ENCODE measurements around the gene DNM3. TPM values are rescaled to one million over a fixed set of nuclear protein-coding genes. Genes with fewer than 3 reads are reported as not detected.

The DNM3 gene
- total RNA-seq, 1 donor from 2014 or later: 4.7 TPM

GRCh38 chr1:171929121-171929520, 87.8 kb downstream of the DNM3 start:
- no peak overlapping the region for H3K4me3 ChIP-seq (ENCODE audit: insufficient read depth, low read depth, low read length)
- no peaks in the 10 kb centered on the region for H3K36me3 ChIP-seq (ENCODE audit: insufficient read depth, low read length)
- Mint-ChIP-seq H3K36me3 (ENCODE audit: low read depth, unreplicated experiment) (no peaks in the 10 kb centered on the region), H3K4me1 (ENCODE audit: low read depth, unreplicated experiment) (no peaks in the 10 kb centered on the region), H3K9me3 (ENCODE audit: unreplicated experiment) (peaks cover 4% of the 10 kb centered on the region), H3K27me3 (ENCODE audit: low read depth, unreplicated experiment) (no peaks in the 10 kb centered on the region), H3K4me3 (ENCODE audit: unreplicated experiment) (no peak overlapping the region), H3K27ac (ENCODE audit: unreplicated experiment) (no peak overlapping the region)
- H3K27ac ChIP-seq (ENCODE audit: low read depth, low read length): no peak overlapping the region
- TF ChIP-seq EZH2 (IDR thresholded peaks at IDR 0.05; ENCODE audit: insufficient read depth, low read length): no peak
- no peak for TF ChIP-seq CTCF (IDR thresholded peaks at IDR 0.05; ENCODE audit: insufficient read depth, low read depth, low read length)
- H4K20me1 ChIP-seq (ENCODE audit: insufficient read depth, low read length): no peaks in the 10 kb centered on the region
- no peak overlapping the region for H3K9ac ChIP-seq (ENCODE audit: low read length)
- no peak for DNase-seq (ENCODE audit: low read depth)
- no peak for FAIRE-seq
- no peak overlapping the region for H3K4me2 ChIP-seq (ENCODE audit: low read length)
- H3K79me2 ChIP-seq (ENCODE audit: insufficient read depth, low read length): no peaks in the 10 kb centered on the region
- no peak overlapping the region for H2AFZ ChIP-seq (ENCODE audit: low read depth, low read length)
- H3K9me3 ChIP-seq (ENCODE audit: insufficient read depth, low read depth, low read length): no peaks in the 10 kb centered on the region
- H3K27me3 ChIP-seq (ENCODE audit: insufficient read depth, low read length): no peaks in the 10 kb centered on the region
- no peaks in the 10 kb centered on the region for H3K4me1 ChIP-seq (ENCODE audit: insufficient read depth, low read length)

DNA sequence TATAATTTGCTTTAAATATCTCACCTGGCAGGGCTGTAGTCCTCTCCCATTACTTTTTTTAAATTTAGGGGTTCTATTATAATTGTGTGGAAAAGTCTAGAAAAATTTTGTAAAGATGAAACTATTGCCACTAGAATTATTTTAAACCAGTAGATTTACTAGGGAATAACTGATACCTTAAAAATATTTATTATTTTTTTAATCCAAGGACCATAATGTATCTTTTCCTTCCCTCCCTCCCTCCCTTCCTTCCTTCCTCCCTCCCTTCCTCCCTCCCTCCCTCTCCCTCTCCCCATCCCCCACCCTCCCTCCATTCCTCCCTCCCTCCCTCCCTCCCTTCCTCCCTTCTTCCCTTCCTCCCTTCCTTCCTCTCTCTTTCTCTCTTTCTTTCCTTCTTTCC, 90.5 kb downstream of the DNM3 start:
- Histone ChIP-seq H3K4me1 (ENCODE audit: insufficient read depth, low read length) (no peaks in the 10 kb centered on the region), H3K9me3 (ENCODE audit: insufficient read depth, low read depth, low read length) (no peaks in the 10 kb centered on the region), H3K27me3 (ENCODE audit: insufficient read depth, low read length) (no peaks in the 10 kb centered on the region), H3K4me2 (ENCODE audit: low read length) (no peak overlapping the region), H3K36me3 (ENCODE audit: insufficient read depth, low read length) (no peaks in the 10 kb centered on the region), H4K20me1 (ENCODE audit: insufficient read depth, low read length) (no peaks in the 10 kb centered on the region), H3K9ac (ENCODE audit: low read length) (no peak overlapping the region), H3K27ac (ENCODE audit: low read depth, low read length) (no peak overlapping the region), H3K4me3 (ENCODE audit: insufficient read depth, low read depth, low read length) (no peak overlapping the region), H3K79me2 (ENCODE audit: insufficient read depth, low read length) (no peaks in the 10 kb centered on the region), H2AFZ (ENCODE audit: low read depth, low read length) (no peak overlapping the region)
- TF ChIP-seq EZH2 (IDR thresholded peaks at IDR 0.05; ENCODE audit: insufficient read depth, low read length) (no peak), CTCF (IDR thresholded peaks at IDR 0.05; ENCODE audit: insufficient read depth, low read depth, low read length) (no peak)
- peaks cover 2% of the 10 kb centered on the region for H3K9me3 Mint-ChIP-seq (ENCODE audit: unreplicated experiment)
- no peak overlapping the region for H3K4me3 Mint-ChIP-seq (ENCODE audit: unreplicated experiment)
- DNase-seq (ENCODE audit: low read depth) (no peak), FAIRE-seq (no peak)
- H3K4me1 Mint-ChIP-seq (ENCODE audit: low read depth, unreplicated experiment): peaks cover 2% of the 10 kb centered on the region
- no peaks in the 10 kb centered on the region for H3K36me3 Mint-ChIP-seq (ENCODE audit: low read depth, unreplicated experiment)
- H3K27me3 Mint-ChIP-seq (ENCODE audit: low read depth, unreplicated experiment): no peaks in the 10 kb centered on the region
- no peak overlapping the region for H3K27ac Mint-ChIP-seq (ENCODE audit: unreplicated experiment)

DNA sequence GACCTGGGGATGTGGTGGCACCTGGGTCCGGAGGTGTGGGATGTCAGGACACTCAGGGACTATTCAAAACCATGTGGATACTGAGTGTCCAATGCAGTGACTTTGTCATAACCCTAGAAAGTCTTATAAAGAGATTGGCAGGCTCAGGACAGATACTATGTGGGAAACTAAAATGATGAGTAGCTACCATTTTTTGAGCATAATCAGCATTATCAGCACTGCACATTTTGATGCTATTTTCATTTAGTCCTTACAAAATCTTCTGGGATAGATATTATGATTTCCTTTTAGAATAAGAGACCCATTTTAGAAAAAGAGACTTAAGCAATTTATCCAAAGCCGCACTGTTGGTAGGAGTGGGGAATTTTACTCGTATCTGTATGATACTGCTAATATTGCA, 93.4 kb downstream of the DNM3 start:
- no peak for DNase-seq (ENCODE audit: low read depth)
- H3K9me3 ChIP-seq (ENCODE audit: insufficient read depth, low read depth, low read length): no peaks in the 10 kb centered on the region
- peaks cover 3% of the 10 kb centered on the region for H3K4me1 Mint-ChIP-seq (ENCODE audit: low read depth, unreplicated experiment)

More for the DNA sequence above, 93.4 kb downstream of the DNM3 start:
- Histone ChIP-seq H3K9ac (ENCODE audit: low read length) (no peak overlapping the region), H3K4me1 (ENCODE audit: insufficient read depth, low read length) (no peaks in the 10 kb centered on the region), H2AFZ (ENCODE audit: low read depth, low read length) (no peak overlapping the region), H3K27me3 (ENCODE audit: insufficient read depth, low read length) (no peaks in the 10 kb centered on the region), H3K79me2 (ENCODE audit: insufficient read depth, low read length) (no peaks in the 10 kb centered on the region), H3K4me2 (ENCODE audit: low read length) (no peak overlapping the region), H4K20me1 (ENCODE audit: insufficient read depth, low read length) (no peaks in the 10 kb centered on the region), H3K36me3 (ENCODE audit: insufficient read depth, low read length) (no peaks in the 10 kb centered on the region), H3K4me3 (ENCODE audit: insufficient read depth, low read depth, low read length) (no peak overlapping the region), H3K27ac (ENCODE audit: low read depth, low read length) (no peak overlapping the region)
- H3K27ac Mint-ChIP-seq (ENCODE audit: unreplicated experiment): no peak overlapping the region
- no peak for FAIRE-seq
- H3K36me3 Mint-ChIP-seq (ENCODE audit: low read depth, unreplicated experiment): no peaks in the 10 kb centered on the region
- H3K4me3 Mint-ChIP-seq (ENCODE audit: unreplicated experiment): no peak overlapping the region
- no peaks in the 10 kb centered on the region for H3K27me3 Mint-ChIP-seq (ENCODE audit: low read depth, unreplicated experiment)
- H3K9me3 Mint-ChIP-seq (ENCODE audit: unreplicated experiment): peaks cover 2% of the 10 kb centered on the region
- no peak for TF ChIP-seq EZH2 (IDR thresholded peaks at IDR 0.05; ENCODE audit: insufficient read depth, low read length)
- TF ChIP-seq CTCF (IDR thresholded peaks at IDR 0.05; ENCODE audit: insufficient read depth, low read depth, low read length): no peak
